Measurements from ENCODE around the gene RGMA. TPM values are rescaled to one million over a fixed set of nuclear protein-coding genes. Genes with fewer than 3 reads are reported as not detected.
A peak's percentile ranks its signal among the peaks of the same experiment; 100 is the strongest.

The RGMA gene
- total and polyA plus RNA-seq, 8 donors = 4.6 to 18.5 (median 13.9) TPM

GRCh38 chr15:93031103-93031464 is 57.9 kb downstream of the RGMA start:
- DNase-seq = peak in 1 of 4 donors; percentile 57
- Histone ChIP-seq H3K27ac (no peak overlapping the region), H3K36me3 (peaks cover 0 to 16% of the 10 kb centered on the region in 2 donors), H3K27me3 (no peaks in the 10 kb centered on the region), H3K4me3 (no peak overlapping the region), H3K4me1 (peaks cover 38 to 56% of the 10 kb centered on the region in 2 donors), H3K9me3 (no peaks in the 10 kb centered on the region)
- TF ChIP-seq CTCF (IDR thresholded peaks at IDR 0.05) = no peak
- no peak for ATAC-seq
- intact Hi-C loops (cut with DNase I) = loop anchor here in 1 of 2 donors (10.0 kb wide), 1 partner anchor 1084 kb away; no protein-coding TSS in a partner anchor

GRCh38 chr15:93030430-93031102 is 58.4 kb downstream of the RGMA start:
- DNase-seq = peak; percentile 64 to 80 (median 72)
- peaks cover 41 to 56% of the 10 kb centered on the region in 2 donors for H3K4me1 ChIP-seq
- peak; percentile 68 for ATAC-seq
- peak; percentile 71 to 92 for TF ChIP-seq CTCF (IDR thresholded peaks at IDR 0.05)
- peaks cover 0 to 21% of the 10 kb centered on the region in 2 donors for H3K36me3 ChIP-seq
- H3K4me3 ChIP-seq = no peak overlapping the region
- H3K9me3 ChIP-seq = no peaks in the 10 kb centered on the region
- no peaks in the 10 kb centered on the region for H3K27me3 ChIP-seq
- intact Hi-C loops (cut with DNase I) = loop anchor here in 1 of 2 donors (10.0 kb wide), 1 partner anchor 1084 kb away; no protein-coding TSS in a partner anchor
- H3K27ac ChIP-seq = peak overlapping the region; percentile 19 to 93

GRCh38 chr15:93029836-93030429 is 59.1 kb downstream of the RGMA start:
- no peaks in the 10 kb centered on the region for H3K27me3 ChIP-seq
- no peak for TF ChIP-seq CTCF (IDR thresholded peaks at IDR 0.05)
- H3K4me3 ChIP-seq = no peak overlapping the region
- H3K36me3 ChIP-seq = peaks cover 0 to 28% of the 10 kb centered on the region in 2 donors
- peaks cover 41 to 63% of the 10 kb centered on the region in 2 donors for H3K4me1 ChIP-seq
- intact Hi-C loops (cut with DNase I) = loop anchor here in 1 of 2 donors (10.0 kb wide), 2 partner anchors 245 to 1085 kb away; no protein-coding TSS in a partner anchor
- peak; percentile 47 for ATAC-seq
- H3K27ac ChIP-seq = peak overlapping the region; percentile 87 to 93
- no peaks in the 10 kb centered on the region for H3K9me3 ChIP-seq
- peak in 1 of 4 donors; percentile 73 for DNase-seq

- peaks cover 0 to 34% of the 10 kb centered on the region in 2 donors for H3K36me3 ChIP-seq
- DNase-seq = peak in 1 of 4 donors; percentile 61
- no peak overlapping the region for H3K4me3 ChIP-seq
- H3K27me3 ChIP-seq = no peaks in the 10 kb centered on the region
- H3K27ac ChIP-seq = peak overlapping the region; percentile 87 to 93
- no peaks in the 10 kb centered on the region for H3K9me3 ChIP-seq
- H3K4me1 ChIP-seq = peaks cover 41 to 65% of the 10 kb centered on the region in 2 donors
- no peak for TF ChIP-seq CTCF (IDR thresholded peaks at IDR 0.05)
- intact Hi-C loops (cut with DNase I) = loop anchor here in 1 of 2 donors (10.0 kb wide), 1 partner anchor 245 kb away; no protein-coding TSS in a partner anchor
- ATAC-seq = peak; percentile 0
Measured at GRCh38 chr15:93029214-93029835, 59.7 kb downstream of the RGMA start.
